GM23338 (cell line): ENCODE measurements around the gene NCOA6. TPM values are rescaled to one million over a fixed set of nuclear protein-coding genes. Genes with fewer than 3 reads are reported as not detected.

ENCODE experiments used
- ATAC-seq: fragments of 200-7000 bp; cut with Tn5 transposase; 3 replicates; pipeline ENCODE4 v1.9.1; 2020
- DNase-seq: peaks from one replicate; pipeline ENCODE4 v3.0.0-alpha.2; 2015; ENCODE audit warnings: low spot score
- H2AFZ ChIP-seq: fragments of 200-600 bp; sonication (generic); 2 replicates; pipeline ENCODE4 v1.8.0; 2016; ENCODE audit warnings: antibody characterized with exemption, mild to moderate bottlenecking, moderate library complexity
- H3F3A ChIP-seq: fragments of 200-600 bp; sonication (generic); replicated peaks from 2 replicates; pipeline ENCODE4 v1.8.0; 2017; ENCODE audit warnings: antibody characterized with exemption, mixed run types, low read depth
- H3K27ac ChIP-seq: fragments of 200-600 bp; sonication (generic); 2 replicates; pipeline ENCODE4 v1.6.1; 2016; ENCODE audit warnings: low read depth
- H3K27me3 ChIP-seq: fragments of 200-600 bp; sonication (generic); 2 replicates; pipeline ENCODE4 v1.8.0; 2016; ENCODE audit warnings: mild to moderate bottlenecking, mixed run types, moderate library complexity; ENCODE audit not compliant: insufficient read depth
- H3K36me3 ChIP-seq: fragments of 200-600 bp; sonication (generic); 2 replicates; pipeline ENCODE4 v1.8.0; 2016; ENCODE audit warnings: mild to moderate bottlenecking; ENCODE audit not compliant: insufficient read depth
- H3K4me1 ChIP-seq: fragments of 200-600 bp; sonication (generic); 2 replicates; pipeline ENCODE4 v1.8.0; 2016; ENCODE audit warnings: mild to moderate bottlenecking, moderate library complexity; ENCODE audit not compliant: insufficient read depth
- H3K4me2 ChIP-seq: fragments of 200-600 bp; sonication (generic); 2 replicates; pipeline ENCODE4 v1.7.1; 2017; ENCODE audit warnings: mixed run types
- H3K4me3 ChIP-seq: fragments of 200-600 bp; sonication (generic); 2 replicates; pipeline ENCODE4 v1.6.1; 2016; ENCODE audit warnings: mixed run types
- H3K79me2 ChIP-seq: fragments of 200-600 bp; sonication (generic); replicated peaks from 2 replicates; pipeline ENCODE4 v1.8.0; 2017; ENCODE audit warnings: mild to moderate bottlenecking; ENCODE audit not compliant: insufficient read depth
- H3K9me2 ChIP-seq: fragments of 200-600 bp; sonication (generic); 2 replicates; pipeline ENCODE4 v1.8.0; 2017; ENCODE audit not compliant: insufficient read depth
- H4K20me1 ChIP-seq: fragments of 200-600 bp; sonication (generic); replicated peaks from 2 replicates; pipeline ENCODE4 v1.8.0; 2017; ENCODE audit warnings: mild to moderate bottlenecking; ENCODE audit not compliant: insufficient read depth
- H3K27ac Mint-ChIP-seq: 2 replicates; pipeline ENCODE4 v1.8.0; 2020; ENCODE audit warnings: inconsistent platforms, mild to moderate bottlenecking, moderate library complexity, mixed read lengths
- H3K27me3 Mint-ChIP-seq: 3 replicates; pipeline ENCODE4 v1.8.0; 2022; ENCODE audit warnings: low read depth, mild to moderate bottlenecking, moderate library complexity, mixed read lengths, inconsistent platforms; ENCODE audit not compliant: insufficient read depth, poor library complexity
- H3K36me3 Mint-ChIP-seq: 3 replicates; pipeline ENCODE4 v1.8.0; 2021; ENCODE audit warnings: low read depth, mild to moderate bottlenecking, inconsistent platforms, moderate library complexity, mixed read lengths
- H3K4me1 Mint-ChIP-seq: 3 replicates; pipeline ENCODE4 v1.8.0; 2020; ENCODE audit warnings: mild to moderate bottlenecking, inconsistent platforms, mixed read lengths
- H3K4me3 Mint-ChIP-seq: 3 replicates; pipeline ENCODE4 v1.8.0; 2021; ENCODE audit warnings: moderate library complexity, mild to moderate bottlenecking, inconsistent platforms, mixed read lengths
- H3K9me3 Mint-ChIP-seq: 3 replicates; pipeline ENCODE4 v1.8.0; 2020; ENCODE audit warnings: moderate library complexity, mild to moderate bottlenecking, inconsistent platforms, mixed read lengths
- CREB1 ChIP-seq: fragments of 250-450 bp; sonication (Bioruptor Pico); IDR thresholded peaks from 2 replicates; pipeline ENCODE4 v1.5.0; 2020; ENCODE audit warnings: low read depth, mild to moderate bottlenecking, moderate library complexity
- CTCF ChIP-seq, 2 experiments: fragments of 200-600 bp in 1 of 2; sonication (generic) in 1 of 2; conservative IDR thresholded peaks; 2 replicates each; pipeline versions ENCODE4 v1.5.1 to v1.6.1; 2016 to 2017; ENCODE audit warnings: antibody characterized with exemption in 2 of 2, low read depth in 2 of 2, mild to moderate bottlenecking in 2 of 2, moderate library complexity in 1 of 2
- EZH2 ChIP-seq: fragments of 200-600 bp; sonication (generic); IDR thresholded peaks from one replicate; pipeline ENCODE4 v1.8.0; 2017; ENCODE audit warnings: antibody characterized with exemption, mild to moderate bottlenecking, low read depth; ENCODE audit not compliant: unreplicated experiment
- POLR2AphosphoS5 ChIP-seq: IDR thresholded peaks from 2 replicates; pipeline ENCODE4 v1.6.1; 2016; ENCODE audit warnings: antibody characterized with exemption, low read depth
- ZNF331 ChIP-seq: fragments of 250-450 bp; sonication (Bioruptor Pico); IDR thresholded peaks from 2 replicates; pipeline ENCODE4 v1.5.0; 2020; ENCODE audit warnings: low read depth, mild to moderate bottlenecking, moderate library complexity
- polyA plus RNA-seq: library from polyadenylated mRNA; unstranded; fragments of >200 nt; fragmentation: Nextera tagmentation; extraction: Ambion mirVana; gene quantifications from 2 replicates; pipeline ENCODE4 v1.2.1, GENCODE V29; 2016
- total RNA-seq: library from RNA; depleted of rRNA; stranded (reverse); fragments of >200 nt; shearing (Covaris generic); gene quantifications from 2 replicates; pipeline ENCODE4 v1.2.3, GENCODE V29; 2014
- TF ChIP-seq, protein P1 (sequence below): fragments of 250-450 bp; sonication (Bioruptor Pico); IDR thresholded peaks from 2 replicates; pipeline ENCODE4 v1.5.0; 2020; ENCODE audit warnings: mild to moderate bottlenecking, moderate library complexity

Gene NCOA6
- total and polyA plus RNA-seq, 2 experiments from 2014 or later: 10.6 to 17.4 TPM

DNA sequence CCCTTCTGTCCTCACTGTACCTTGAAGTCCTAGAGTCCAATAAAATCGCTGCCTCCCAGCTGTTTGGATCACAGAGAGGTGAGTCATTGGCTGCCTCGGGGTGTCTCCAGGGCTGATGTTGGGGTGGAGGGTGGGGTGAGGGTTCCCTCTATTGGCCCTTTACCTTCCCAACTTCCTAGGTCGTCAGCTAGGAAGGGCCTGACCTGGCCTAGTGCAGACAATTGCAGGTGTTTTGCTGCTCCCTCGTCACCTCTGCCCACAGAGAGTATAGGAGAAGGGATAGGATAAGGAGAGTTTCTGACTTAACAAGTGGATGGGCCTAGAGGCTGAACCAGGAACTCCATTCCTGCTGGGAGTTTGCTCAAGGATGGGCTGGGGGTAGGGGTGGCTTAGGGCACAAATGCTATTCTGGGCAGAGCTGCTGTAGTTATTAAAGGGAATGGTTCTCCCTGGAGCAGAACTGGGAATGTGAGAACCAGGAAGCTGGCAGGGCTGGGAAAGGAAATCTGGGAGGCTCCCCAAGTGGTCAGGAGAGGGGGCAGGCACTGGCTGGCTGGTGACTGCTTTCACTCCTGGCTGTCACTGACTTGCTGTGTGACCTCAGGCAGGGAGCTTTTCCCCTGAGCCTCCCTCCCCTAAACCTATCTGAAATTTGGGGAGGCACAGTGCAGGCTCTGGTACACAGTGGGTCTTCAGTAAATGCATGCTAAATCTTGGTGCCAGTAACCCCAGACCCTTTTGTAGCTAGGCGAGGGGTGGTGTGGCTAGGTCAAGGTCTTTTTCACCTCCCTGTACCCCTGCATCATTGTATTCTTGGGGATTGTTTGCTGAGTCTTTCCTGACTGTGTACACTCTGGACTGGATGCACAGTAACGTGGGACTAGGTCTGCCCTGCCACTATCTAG lies 119.8 kb downstream of the NCOA6 start:
- peak; percentile 3 for ATAC-seq
- no peaks in the 10 kb centered on the region; the same call in 2 of the 3 replicates for H3K9me3 Mint-ChIP-seq
- Histone ChIP-seq H3K4me1 (peaks cover 16% of the 10 kb centered on the region; the same call in 1 of the 2 replicates), H3K4me3 (peak overlapping the region; percentile 97; the same call in 1 of the 2 replicates), H3K36me3 (no peaks in the 10 kb centered on the region), H2AFZ (peak overlapping the region; percentile 99; the same call in 1 of the 2 replicates), H3K79me2 (no peaks in the 10 kb centered on the region), H3K27me3 (peaks cover 29% of the 10 kb centered on the region), H3K4me2 (peak overlapping the region; percentile 92), H3K9me2 (no peaks in the 10 kb centered on the region), H3K27ac (no peak overlapping the region; the same call in 1 of the 2 replicates), H4K20me1 (0 out of 2 replicates have a peak, but pooled peaks cover 4% of the 10 kb centered on the region), H3F3A (peaks cover 20% of the 10 kb centered on the region; the same call in 1 of the 2 replicates)
- no peak overlapping the region for H3K27ac Mint-ChIP-seq
- no peak for TF ChIP-seq EZH2
- no peak for TF ChIP-seq CREB1 (CRISPR knock-in tag)
- TF ChIP-seq, protein P1, sequence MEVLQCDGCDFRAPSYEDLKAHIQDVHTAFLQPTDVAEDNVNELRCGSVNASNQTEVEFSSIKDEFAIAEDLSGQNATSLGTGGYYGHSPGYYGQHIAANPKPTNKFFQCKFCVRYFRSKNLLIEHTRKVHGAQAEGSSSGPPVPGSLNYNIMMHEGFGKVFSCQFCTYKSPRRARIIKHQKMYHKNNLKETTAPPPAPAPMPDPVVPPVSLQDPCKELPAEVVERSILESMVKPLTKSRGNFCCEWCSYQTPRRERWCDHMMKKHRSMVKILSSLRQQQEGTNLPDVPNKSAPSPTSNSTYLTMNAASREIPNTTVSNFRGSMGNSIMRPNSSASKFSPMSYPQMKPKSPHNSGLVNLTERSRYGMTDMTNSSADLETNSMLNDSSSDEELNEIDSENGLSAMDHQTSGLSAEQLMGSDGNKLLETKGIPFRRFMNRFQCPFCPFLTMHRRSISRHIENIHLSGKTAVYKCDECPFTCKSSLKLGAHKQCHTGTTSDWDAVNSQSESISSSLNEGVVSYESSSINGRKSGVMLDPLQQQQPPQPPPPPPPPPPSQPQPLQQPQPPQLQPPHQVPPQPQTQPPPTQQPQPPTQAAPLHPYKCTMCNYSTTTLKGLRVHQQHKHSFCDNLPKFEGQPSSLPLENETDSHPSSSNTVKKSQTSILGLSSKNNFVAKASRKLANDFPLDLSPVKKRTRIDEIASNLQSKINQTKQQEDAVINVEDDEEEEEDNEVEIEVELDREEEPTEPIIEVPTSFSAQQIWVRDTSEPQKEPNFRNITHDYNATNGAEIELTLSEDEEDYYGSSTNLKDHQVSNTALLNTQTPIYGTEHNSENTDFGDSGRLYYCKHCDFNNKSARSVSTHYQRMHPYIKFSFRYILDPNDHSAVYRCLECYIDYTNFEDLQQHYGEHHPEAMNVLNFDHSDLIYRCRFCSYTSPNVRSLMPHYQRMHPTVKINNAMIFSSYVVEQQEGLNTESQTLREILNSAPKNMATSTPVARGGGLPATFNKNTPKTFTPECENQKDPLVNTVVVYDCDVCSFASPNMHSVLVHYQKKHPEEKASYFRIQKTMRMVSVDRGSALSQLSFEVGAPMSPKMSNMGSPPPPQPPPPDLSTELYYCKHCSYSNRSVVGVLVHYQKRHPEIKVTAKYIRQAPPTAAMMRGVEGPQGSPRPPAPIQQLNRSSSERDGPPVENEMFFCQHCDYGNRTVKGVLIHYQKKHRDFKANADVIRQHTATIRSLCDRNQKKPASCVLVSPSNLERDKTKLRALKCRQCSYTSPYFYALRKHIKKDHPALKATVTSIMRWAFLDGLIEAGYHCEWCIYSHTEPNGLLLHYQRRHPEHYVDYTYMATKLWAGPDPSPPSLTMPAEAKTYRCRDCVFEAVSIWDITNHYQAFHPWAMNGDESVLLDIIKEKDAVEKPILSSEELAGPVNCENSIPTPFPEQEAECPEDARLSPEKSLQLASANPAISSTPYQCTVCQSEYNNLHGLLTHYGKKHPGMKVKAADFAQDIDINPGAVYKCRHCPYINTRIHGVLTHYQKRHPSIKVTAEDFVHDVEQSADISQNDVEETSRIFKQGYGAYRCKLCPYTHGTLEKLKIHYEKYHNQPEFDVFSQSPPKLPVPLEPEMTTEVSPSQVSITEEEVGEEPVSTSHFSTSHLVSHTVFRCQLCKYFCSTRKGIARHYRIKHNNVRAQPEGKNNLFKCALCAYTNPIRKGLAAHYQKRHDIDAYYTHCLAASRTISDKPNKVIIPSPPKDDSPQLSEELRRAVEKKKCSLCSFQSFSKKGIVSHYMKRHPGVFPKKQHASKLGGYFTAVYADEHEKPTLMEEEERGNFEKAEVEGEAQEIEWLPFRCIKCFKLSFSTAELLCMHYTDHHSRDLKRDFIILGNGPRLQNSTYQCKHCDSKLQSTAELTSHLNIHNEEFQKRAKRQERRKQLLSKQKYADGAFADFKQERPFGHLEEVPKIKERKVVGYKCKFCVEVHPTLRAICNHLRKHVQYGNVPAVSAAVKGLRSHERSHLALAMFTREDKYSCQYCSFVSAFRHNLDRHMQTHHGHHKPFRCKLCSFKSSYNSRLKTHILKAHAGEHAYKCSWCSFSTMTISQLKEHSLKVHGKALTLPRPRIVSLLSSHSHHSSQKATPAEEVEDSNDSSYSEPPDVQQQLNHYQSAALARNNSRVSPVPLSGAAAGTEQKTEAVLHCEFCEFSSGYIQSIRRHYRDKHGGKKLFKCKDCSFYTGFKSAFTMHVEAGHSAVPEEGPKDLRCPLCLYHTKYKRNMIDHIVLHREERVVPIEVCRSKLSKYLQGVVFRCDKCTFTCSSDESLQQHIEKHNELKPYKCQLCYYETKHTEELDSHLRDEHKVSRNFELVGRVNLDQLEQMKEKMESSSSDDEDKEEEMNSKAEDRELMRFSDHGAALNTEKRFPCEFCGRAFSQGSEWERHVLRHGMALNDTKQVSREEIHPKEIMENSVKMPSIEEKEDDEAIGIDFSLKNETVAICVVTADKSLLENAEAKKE (CRISPR knock-in tag): no peak
- TF ChIP-seq CTCF (conservative IDR thresholded peaks at IDR 0.05; ENCODE audit: low read depth in 2 of 2): peak; percentile 21 to 50; a peak in 3 of 4 replicates
- TF ChIP-seq POLR2AphosphoS5: no peak
- TF ChIP-seq ZNF331: no peak
- no peaks in the 10 kb centered on the region for H3K36me3 Mint-ChIP-seq
- H3K27me3 Mint-ChIP-seq: peaks cover 53% of the 10 kb centered on the region
- H3K4me3 Mint-ChIP-seq: peak overlapping the region; percentile 87; the same call in 2 of the 3 replicates
- peak; percentile 52 for DNase-seq
- peaks cover 17% of the 10 kb centered on the region for H3K4me1 Mint-ChIP-seq
